ENCODE measurements around the gene GAPDHS. TPM values are rescaled to one million over a fixed set of nuclear protein-coding genes. Genes with fewer than 3 reads are reported as not detected.
A peak's percentile ranks its signal among the peaks of the same experiment; 100 is the strongest.

The GAPDHS gene
- total and polyA plus RNA-seq, 5 donors from 2014 or later: not detected

DNA sequence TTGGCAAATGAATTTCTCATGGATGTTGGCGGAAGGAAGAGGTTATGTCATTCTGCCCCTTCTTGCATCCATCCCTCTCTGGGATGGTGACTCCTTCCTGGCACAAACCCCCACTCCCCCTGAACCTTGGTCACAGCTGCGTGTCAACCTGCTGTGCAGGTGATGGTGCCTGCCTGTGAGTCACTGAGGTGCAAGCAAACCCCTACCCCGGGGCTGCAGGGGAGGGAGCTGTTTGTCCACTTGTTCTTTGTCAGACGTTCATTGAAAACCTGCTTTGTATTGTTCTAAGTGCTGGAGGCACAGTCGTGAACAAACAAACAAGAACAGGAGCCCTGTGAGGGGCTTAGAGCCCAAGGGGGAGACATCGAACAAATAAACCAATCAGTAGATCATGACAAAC, 2.0 kb upstream of the GAPDHS start:
- no peak overlapping the region for H3K27ac Mint-ChIP-seq
- no peaks in the 10 kb centered on the region for H3K9me3 ChIP-seq (ENCODE audit: control insufficient read depth in 2 of 2, low read length in 2 of 2)
- H3K4me3 Mint-ChIP-seq: no peak overlapping the region
- H3K27me3 ChIP-seq (ENCODE audit: control insufficient read depth, insufficient read depth, low read length): peaks cover 2% of the 10 kb centered on the region
- peaks cover 0 to 1% (median 0%) of the 10 kb centered on the region in 7 donors for H3K9me3 Mint-ChIP-seq
- DNase-seq: no peak
- no peaks in the 10 kb centered on the region for H3K36me3 Mint-ChIP-seq
- no peak overlapping the region for H3K4me3 ChIP-seq (ENCODE audit: low read depth, low read length)
- H3K4me1 ChIP-seq (ENCODE audit: control insufficient read depth, insufficient read depth, low read length, poor library complexity, severe bottlenecking): peaks cover 11% of the 10 kb centered on the region
- H3K36me3 ChIP-seq (ENCODE audit: control insufficient read depth, insufficient read depth, low read length): no peaks in the 10 kb centered on the region
- H3K27ac ChIP-seq (ENCODE audit: insufficient read depth, low read length, poor library complexity, severe bottlenecking): no peak overlapping the region
- H3K27me3 Mint-ChIP-seq: peaks cover 53% of the 10 kb centered on the region
- no peak for ATAC-seq (ENCODE audit: low read depth in 2 of 2)
- H3K4me1 Mint-ChIP-seq: peaks cover 0 to 14% (median 8%) of the 10 kb centered on the region in 4 donors

DNA sequence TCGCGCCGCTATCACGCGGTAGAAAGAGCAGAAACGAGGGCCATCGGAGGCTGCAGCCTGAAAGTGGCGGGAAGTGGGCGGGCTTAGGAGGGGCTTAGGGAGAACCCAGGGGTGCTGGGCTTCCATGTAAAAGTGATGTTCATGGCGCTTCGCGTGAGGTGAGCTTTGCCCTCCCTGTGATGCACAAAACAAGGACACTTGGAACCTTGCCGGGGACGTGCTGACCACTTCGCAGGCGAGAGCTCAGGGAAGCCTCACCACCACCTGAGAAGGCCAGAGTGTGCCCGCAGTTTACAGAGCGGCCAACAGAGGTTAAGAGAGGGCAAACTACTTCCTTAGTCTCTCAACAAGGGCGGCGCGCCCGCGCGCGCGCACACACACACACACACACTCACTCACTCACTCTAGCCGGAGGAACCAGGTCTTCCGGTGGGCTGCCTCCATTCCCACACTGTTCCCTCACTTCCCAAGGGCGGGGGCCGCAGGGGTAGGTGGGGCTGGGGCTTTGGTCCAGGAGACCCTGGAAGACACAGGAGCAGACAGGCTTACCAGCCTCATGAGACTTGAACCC, 651 bp downstream of the GAPDHS start:
- H3K27me3 Mint-ChIP-seq: peaks cover 40% of the 10 kb centered on the region
- Histone ChIP-seq H3K4me1 (ENCODE audit: control insufficient read depth, insufficient read depth, low read length, poor library complexity, severe bottlenecking) (peaks cover 11% of the 10 kb centered on the region), H3K9me3 (ENCODE audit: control insufficient read depth in 2 of 2, low read length in 2 of 2) (no peaks in the 10 kb centered on the region), H3K4me3 (ENCODE audit: low read depth, low read length) (peak overlapping the region; percentile 19), H3K27ac (ENCODE audit: insufficient read depth, low read length, poor library complexity, severe bottlenecking) (no peak overlapping the region), H3K36me3 (ENCODE audit: control insufficient read depth, insufficient read depth, low read length) (no peaks in the 10 kb centered on the region), H3K27me3 (ENCODE audit: control insufficient read depth, insufficient read depth, low read length) (peaks cover 2% of the 10 kb centered on the region)
- H3K9me3 Mint-ChIP-seq: peaks cover 0 to 1% (median 0%) of the 10 kb centered on the region in 7 donors
- H3K36me3 Mint-ChIP-seq: no peaks in the 10 kb centered on the region
- peak overlapping the region; percentile 7 to 86 (median 54) for H3K4me3 Mint-ChIP-seq
- H3K4me1 Mint-ChIP-seq: peaks cover 0 to 14% (median 8%) of the 10 kb centered on the region in 4 donors
- DNase-seq: peak in 2 of 3 donors; percentile 43 to 66
- ATAC-seq (ENCODE audit: low read depth in 2 of 2): peak; percentile 67 to 86
- peak overlapping the region; percentile 29 to 78 (median 62) for H3K27ac Mint-ChIP-seq

DNA sequence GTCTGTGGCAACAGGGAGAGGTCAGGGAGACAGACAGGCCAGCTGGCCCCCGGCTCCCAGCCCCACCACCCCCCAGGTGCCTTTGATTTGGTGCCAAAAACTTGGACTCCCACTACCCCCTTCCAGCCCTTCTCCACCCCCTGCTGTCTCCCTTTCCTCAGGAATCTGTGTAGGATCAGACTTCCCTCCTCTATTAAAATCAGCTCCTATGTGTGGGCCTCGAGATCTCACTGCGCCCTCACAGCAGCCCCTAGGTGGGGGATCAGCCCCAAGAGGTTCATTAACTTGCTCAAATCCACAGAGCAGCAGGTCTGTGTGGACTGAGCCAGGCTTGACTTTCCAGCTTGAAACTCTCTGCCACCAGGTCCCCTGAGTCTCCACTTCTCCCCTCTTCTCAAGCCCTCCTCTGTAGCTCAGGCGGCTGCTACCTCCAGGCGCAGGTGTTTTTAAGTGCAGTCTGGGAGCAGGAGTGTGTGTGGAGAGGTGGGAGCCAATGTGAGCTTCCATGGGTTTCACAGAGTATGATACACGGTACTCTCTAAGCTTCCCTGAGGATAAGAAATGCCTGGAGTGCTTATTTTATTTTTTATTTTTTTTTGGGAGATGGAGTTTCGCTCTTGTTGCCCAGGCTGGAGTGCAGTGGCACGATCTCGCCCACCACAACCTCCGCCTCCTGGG, 1.7 kb downstream of the GAPDHS start:
- H3K27me3 Mint-ChIP-seq: peaks cover 29% of the 10 kb centered on the region
- H3K9me3 Mint-ChIP-seq: peaks cover 0 to 1% (median 0%) of the 10 kb centered on the region in 7 donors
- peak overlapping the region in 1 of 3 donors; percentile 23 for H3K27ac Mint-ChIP-seq
- Histone ChIP-seq H3K27ac (ENCODE audit: insufficient read depth, low read length, poor library complexity, severe bottlenecking) (no peak overlapping the region), H3K27me3 (ENCODE audit: control insufficient read depth, insufficient read depth, low read length) (peaks cover 2% of the 10 kb centered on the region), H3K4me1 (ENCODE audit: control insufficient read depth, insufficient read depth, low read length, poor library complexity, severe bottlenecking) (peaks cover 11% of the 10 kb centered on the region), H3K9me3 (ENCODE audit: control insufficient read depth in 2 of 2, low read length in 2 of 2) (no peaks in the 10 kb centered on the region), H3K4me3 (ENCODE audit: low read depth, low read length) (no peak overlapping the region), H3K36me3 (ENCODE audit: control insufficient read depth, insufficient read depth, low read length) (no peaks in the 10 kb centered on the region)
- H3K4me3 Mint-ChIP-seq: no peak overlapping the region
- ATAC-seq (ENCODE audit: low read depth in 2 of 2) (no peak), DNase-seq (no peak)
- H3K4me1 Mint-ChIP-seq: peaks cover 0 to 14% (median 8%) of the 10 kb centered on the region in 4 donors
- no peaks in the 10 kb centered on the region for H3K36me3 Mint-ChIP-seq

DNA sequence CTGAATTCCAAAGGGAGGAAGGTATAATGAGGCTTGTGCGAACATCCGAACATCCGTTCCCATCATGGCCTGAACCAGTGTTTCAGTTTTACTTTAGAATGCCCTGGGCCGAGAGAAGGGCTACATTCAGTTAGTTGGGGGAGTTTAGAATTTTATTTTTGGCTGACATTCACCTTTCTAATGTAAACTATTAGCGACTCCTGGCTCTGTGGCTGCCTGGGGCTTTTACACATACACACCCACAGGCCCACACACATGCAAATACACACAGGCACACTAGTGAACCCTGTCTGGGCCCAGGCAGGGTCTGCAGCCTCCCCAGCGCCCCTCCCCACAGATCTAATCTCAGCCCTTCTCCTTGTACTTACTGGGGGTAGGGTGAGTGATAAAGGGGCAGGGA, 6.1 kb downstream of the GAPDHS start:
- DNase-seq: no peak
- Histone ChIP-seq H3K4me3 (ENCODE audit: low read depth, low read length) (no peak overlapping the region), H3K4me1 (ENCODE audit: control insufficient read depth, insufficient read depth, low read length, poor library complexity, severe bottlenecking) (peaks cover under 1% of the 10 kb centered on the region), H3K36me3 (ENCODE audit: control insufficient read depth, insufficient read depth, low read length) (no peaks in the 10 kb centered on the region), H3K27me3 (ENCODE audit: control insufficient read depth, insufficient read depth, low read length) (no peaks in the 10 kb centered on the region), H3K9me3 (ENCODE audit: control insufficient read depth in 2 of 2, low read length in 2 of 2) (no peaks in the 10 kb centered on the region), H3K27ac (ENCODE audit: insufficient read depth, low read length, poor library complexity, severe bottlenecking) (no peak overlapping the region)
- no peak for ATAC-seq (ENCODE audit: low read depth in 2 of 2)
- Mint-ChIP-seq H3K36me3 (no peaks in the 10 kb centered on the region), H3K27me3 (no peaks in the 10 kb centered on the region), H3K27ac (no peak overlapping the region), H3K4me3 (no peak overlapping the region), H3K9me3 (peaks cover 0 to 1% (median 0%) of the 10 kb centered on the region in 7 donors), H3K4me1 (peaks cover 0 to 11% (median under 1%) of the 10 kb centered on the region in 4 donors)

DNA sequence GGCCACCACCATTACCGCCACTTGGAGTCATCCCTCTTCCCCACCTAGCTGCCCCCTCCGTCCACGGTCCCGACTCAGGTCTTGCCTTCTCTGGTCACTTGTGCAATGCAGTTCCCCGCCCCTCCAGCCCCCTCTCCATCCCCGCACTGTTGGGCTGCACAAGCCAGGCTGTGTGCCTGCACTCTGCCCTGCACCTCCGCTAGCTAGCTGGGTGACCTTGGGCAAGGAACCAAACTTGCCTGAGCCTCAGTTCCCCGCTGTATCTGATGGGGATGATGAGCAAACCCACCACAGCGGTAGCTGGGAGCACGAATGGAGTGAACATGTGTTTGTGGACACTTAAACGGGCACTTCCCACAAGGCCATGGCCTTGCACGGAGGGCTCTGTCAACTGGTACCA, 6.6 kb downstream of the GAPDHS start:
- Histone ChIP-seq H3K36me3 (ENCODE audit: control insufficient read depth, insufficient read depth, low read length) (no peaks in the 10 kb centered on the region), H3K27ac (ENCODE audit: insufficient read depth, low read length, poor library complexity, severe bottlenecking) (no peak overlapping the region), H3K9me3 (ENCODE audit: control insufficient read depth in 2 of 2, low read length in 2 of 2) (no peaks in the 10 kb centered on the region), H3K4me3 (ENCODE audit: low read depth, low read length) (no peak overlapping the region), H3K4me1 (ENCODE audit: control insufficient read depth, insufficient read depth, low read length, poor library complexity, severe bottlenecking) (peaks cover 6% of the 10 kb centered on the region), H3K27me3 (ENCODE audit: control insufficient read depth, insufficient read depth, low read length) (no peaks in the 10 kb centered on the region)
- Mint-ChIP-seq H3K27me3 (no peaks in the 10 kb centered on the region), H3K9me3 (peaks cover 0 to 1% (median 0%) of the 10 kb centered on the region in 7 donors), H3K4me1 (peaks cover 0 to 15% (median 2%) of the 10 kb centered on the region in 4 donors), H3K36me3 (no peaks in the 10 kb centered on the region), H3K27ac (no peak overlapping the region), H3K4me3 (no peak overlapping the region)
- DNase-seq (no peak), ATAC-seq (ENCODE audit: low read depth in 2 of 2) (no peak)

DNA sequence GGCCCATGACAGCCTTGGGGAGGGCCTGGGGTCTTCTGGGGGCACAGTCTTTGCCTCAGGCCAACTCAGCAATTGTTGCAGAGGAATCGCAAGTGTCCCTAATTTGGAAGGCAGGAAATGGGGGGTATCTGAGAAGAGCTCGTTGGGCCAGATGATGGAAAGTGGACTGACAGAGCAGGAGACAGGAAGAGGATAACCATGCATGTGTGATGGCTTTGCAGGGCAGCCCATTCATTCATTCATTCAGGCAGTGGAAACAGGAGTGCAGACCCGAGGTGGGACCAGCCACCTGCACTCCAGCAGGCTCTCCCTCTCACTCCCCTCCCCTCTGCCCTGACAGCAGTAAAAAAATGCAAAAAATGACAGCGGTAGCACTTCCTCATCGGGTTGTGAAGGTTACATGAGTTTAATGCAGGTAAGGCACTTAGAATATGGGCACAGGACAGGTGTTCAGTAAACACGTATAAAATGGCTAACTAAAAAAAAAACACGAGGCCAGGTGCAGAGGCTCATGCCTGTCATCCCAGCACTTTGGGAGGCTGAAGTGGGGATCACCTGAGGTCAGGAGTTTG, 7.2 kb downstream of the GAPDHS start:
- H3K27ac ChIP-seq (ENCODE audit: insufficient read depth, low read length, poor library complexity, severe bottlenecking): no peak overlapping the region
- Mint-ChIP-seq H3K9me3 (peaks cover 0 to 1% (median 0%) of the 10 kb centered on the region in 7 donors), H3K27me3 (no peaks in the 10 kb centered on the region), H3K4me3 (no peak overlapping the region), H3K4me1 (peaks cover 0 to 14% (median 3%) of the 10 kb centered on the region in 4 donors), H3K36me3 (no peaks in the 10 kb centered on the region), H3K27ac (peak overlapping the region in 2 of 3 donors; percentile 15 to 50)
- H3K9me3 ChIP-seq (ENCODE audit: control insufficient read depth in 2 of 2, low read length in 2 of 2): no peaks in the 10 kb centered on the region
- ATAC-seq (ENCODE audit: low read depth in 2 of 2) (no peak), DNase-seq (no peak)
- H3K27me3 ChIP-seq (ENCODE audit: control insufficient read depth, insufficient read depth, low read length): no peaks in the 10 kb centered on the region
- peaks cover 12% of the 10 kb centered on the region for H3K4me1 ChIP-seq (ENCODE audit: control insufficient read depth, insufficient read depth, low read length, poor library complexity, severe bottlenecking)
- H3K4me3 ChIP-seq (ENCODE audit: low read depth, low read length): no peak overlapping the region
- H3K36me3 ChIP-seq (ENCODE audit: control insufficient read depth, insufficient read depth, low read length): no peaks in the 10 kb centered on the region

DNA sequence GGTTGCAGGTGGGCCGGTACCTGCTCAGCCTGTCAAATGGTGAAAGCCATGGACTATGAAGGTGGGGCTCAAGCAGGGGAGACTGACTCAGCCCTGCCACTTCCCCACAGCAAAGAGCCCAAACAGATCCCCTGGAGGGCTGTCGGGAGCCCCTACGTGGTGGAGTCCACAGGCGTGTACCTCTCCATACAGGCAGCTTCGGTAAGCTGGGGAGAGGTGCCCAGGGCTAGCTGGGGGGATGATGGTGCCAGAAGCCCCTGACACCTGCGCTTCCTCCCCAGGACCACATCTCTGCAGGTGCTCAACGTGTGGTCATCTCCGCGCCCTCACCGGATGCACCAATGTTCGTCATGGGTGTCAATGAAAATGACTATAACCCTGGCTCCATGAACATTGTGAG, 9.0 kb downstream of the GAPDHS start:
- Histone ChIP-seq H3K9me3 (ENCODE audit: control insufficient read depth in 2 of 2, low read length in 2 of 2) (no peaks in the 10 kb centered on the region), H3K27ac (ENCODE audit: insufficient read depth, low read length, poor library complexity, severe bottlenecking) (no peak overlapping the region), H3K4me3 (ENCODE audit: low read depth, low read length) (no peak overlapping the region), H3K4me1 (ENCODE audit: control insufficient read depth, insufficient read depth, low read length, poor library complexity, severe bottlenecking) (peaks cover 27% of the 10 kb centered on the region), H3K36me3 (ENCODE audit: control insufficient read depth, insufficient read depth, low read length) (no peaks in the 10 kb centered on the region), H3K27me3 (ENCODE audit: control insufficient read depth, insufficient read depth, low read length) (no peaks in the 10 kb centered on the region)
- H3K9me3 Mint-ChIP-seq: no peaks in the 10 kb centered on the region
- H3K36me3 Mint-ChIP-seq: no peaks in the 10 kb centered on the region
- peak overlapping the region in 1 of 4 donors; percentile 56 for H3K4me3 Mint-ChIP-seq
- H3K4me1 Mint-ChIP-seq: peaks cover 0 to 27% (median 13%) of the 10 kb centered on the region in 4 donors
- H3K27ac Mint-ChIP-seq: peak overlapping the region in 1 of 3 donors; percentile 51
- H3K27me3 Mint-ChIP-seq: no peaks in the 10 kb centered on the region
- no peak for ATAC-seq (ENCODE audit: low read depth in 2 of 2)
- DNase-seq: no peak

Data from CD4-positive, CD25-positive, alpha-beta regulatory T cell (primary cell).